CD4-positive, alpha-beta T cell (primary cell): ENCODE data around the gene ABCC9. TPM values are rescaled to one million over a fixed set of nuclear protein-coding genes. Genes with fewer than 3 reads are reported as not detected.
"Not testable (repeated sequence)": the region's sequence is repeated elsewhere in the genome, so short reads cannot be mapped to it uniquely, and the experiment has no call there.

Experiments used
- ATAC-seq: fragments of 200-7000 bp; cut with Tn5 transposase; one replicate; pipeline ENCODE4 v1.10.0; 2022; ENCODE audit warnings: mild to moderate bottlenecking; ENCODE audit not compliant: poor library complexity
- CTCF ChIA-PET: fragments of 350-600 bp; sonication (Branson Sonifier 250); formaldehyde crosslinking; loops from one replicate; lab custom pipeline; 2021; ENCODE audit warnings: antibody characterized with exemption, inconsistent platforms; lab: Charles Lee
- POLR2A ChIA-PET: fragments of 350-600 bp; sonication (Branson Sonifier 250); formaldehyde crosslinking; loops from one replicate; lab custom pipeline; 2021; ENCODE audit warnings: antibody characterized with exemption, inconsistent platforms; lab: Charles Lee
- DNase-seq, 14 experiments: peaks; one replicate each; pipeline ENCODE4 v3.0.0-alpha.2; 2013 to 2020; ENCODE audit warnings: mixed read lengths in 2 of 14
- H3K27ac ChIP-seq, 2 donors: one replicate each; pipeline versions ENCODE4 v1.5.1 to v1.7.0; 2013; ENCODE audit warnings: low read length in 2 of 2, low read depth in 1 of 2, mild to moderate bottlenecking in 1 of 2
- H3K27me3 ChIP-seq, 2 experiments: 1 replicate in 1 of 2; 2 replicates in 1 of 2; pipeline versions ENCODE4 v1.6.1 to v1.7.0; 2013; ENCODE audit warnings: low read length in 2 of 2, control low read depth in 1 of 2, mild to moderate bottlenecking in 1 of 2, moderate library complexity in 1 of 2; ENCODE audit not compliant: insufficient read depth in 2 of 2, control insufficient read depth in 1 of 2
- H3K36me3 ChIP-seq: one replicate; pipeline ENCODE4 v1.6.1; 2013; ENCODE audit warnings: low read length, control low read depth; ENCODE audit not compliant: insufficient read depth
- H3K4me1 ChIP-seq: one replicate; pipeline ENCODE4 v1.6.1; 2013; ENCODE audit warnings: low read length, control low read depth; ENCODE audit not compliant: insufficient read depth
- H3K4me3 ChIP-seq: one replicate; pipeline ENCODE4 v1.5.1; 2013; ENCODE audit warnings: mild to moderate bottlenecking, low read length, moderate library complexity
- H3K9me3 ChIP-seq, 2 experiments: 1 replicate in 1 of 2; 2 replicates in 1 of 2; pipeline versions ENCODE4 v1.6.1 to v1.7.0; 2013; ENCODE audit warnings: low read length in 2 of 2, mild to moderate bottlenecking in 2 of 2, control low read depth in 1 of 2, moderate library complexity in 1 of 2; ENCODE audit not compliant: control insufficient read depth in 1 of 2, insufficient read depth in 1 of 2
- H3K27ac Mint-ChIP-seq: one replicate; pipeline ENCODE4 v1.8.0; 2020; ENCODE audit warnings: mixed read lengths
- H3K27me3 Mint-ChIP-seq: one replicate; pipeline ENCODE4 v1.8.0; 2021; ENCODE audit warnings: mixed read lengths
- H3K36me3 Mint-ChIP-seq: one replicate; pipeline ENCODE4 v1.8.0; 2021; ENCODE audit warnings: low read depth, mixed read lengths
- H3K4me1 Mint-ChIP-seq: one replicate; pipeline ENCODE4 v1.8.0; 2021; ENCODE audit warnings: low read depth, mixed read lengths
- H3K4me3 Mint-ChIP-seq: one replicate; pipeline ENCODE4 v1.8.0; 2020; ENCODE audit warnings: mild to moderate bottlenecking, mixed read lengths
- H3K9me3 Mint-ChIP-seq: one replicate; pipeline ENCODE4 v1.8.0; 2020; ENCODE audit warnings: mixed read lengths
- intact Hi-C, 2 experiments: fragments of 100-400 bp; cut with DNase I in 1 of 2; cut with micrococcal nuclease in 1 of 2; formaldehyde crosslinking; loops; one replicate each; pipeline versions ENCODE4 v1.15.1 to v1.9.0; 2023 to 2025; cut with DNase I, micrococcal nuclease
- total RNA-seq, 174 experiments: library from RNA in 2 of 174; stranded (reverse) in 2 of 174; gene quantifications; one replicate each; pipeline ENCODE4 v1.2.3 and lab custom pipeline; 2021 to 2026
- TF ChIP-seq, protein P1 (sequence below): fragments of 200-600 bp; IDR thresholded peaks from one replicate; pipeline ENCODE4 v1.8.0; 2022; ENCODE audit warnings: antibody characterized with exemption, mild to moderate bottlenecking

ABCC9 gene
- total RNA-seq, 2 experiments from 2014 or later, result not detected

DNA sequence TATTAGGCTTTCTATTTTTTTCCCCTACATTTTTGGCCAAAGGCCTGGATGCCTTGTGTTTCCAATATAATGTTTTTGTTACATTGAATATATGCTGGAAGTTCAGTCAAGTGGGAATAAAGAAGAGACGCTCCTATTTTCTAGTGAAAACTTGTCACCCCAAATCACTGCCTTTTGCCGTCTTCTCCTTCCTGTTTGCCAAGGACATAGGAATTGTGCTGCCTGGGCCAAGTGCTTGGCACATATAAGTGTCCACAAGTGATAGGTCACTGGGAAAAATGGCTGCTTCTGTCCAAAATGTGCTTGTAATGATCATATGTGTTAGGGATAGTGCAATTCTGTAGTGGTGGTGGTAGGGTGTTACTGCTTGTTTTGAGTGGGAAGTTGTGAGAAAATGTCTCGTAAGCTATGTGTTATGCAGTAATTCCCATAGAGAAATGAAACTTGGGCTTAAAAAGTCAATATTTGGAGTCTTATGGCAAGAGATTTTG, 155.1 kb downstream of the ABCC9 start:
- no peak overlapping the region for H3K4me3 Mint-ChIP-seq
- H3K27ac ChIP-seq, result no peak overlapping the region
- TF ChIP-seq, protein P1, sequence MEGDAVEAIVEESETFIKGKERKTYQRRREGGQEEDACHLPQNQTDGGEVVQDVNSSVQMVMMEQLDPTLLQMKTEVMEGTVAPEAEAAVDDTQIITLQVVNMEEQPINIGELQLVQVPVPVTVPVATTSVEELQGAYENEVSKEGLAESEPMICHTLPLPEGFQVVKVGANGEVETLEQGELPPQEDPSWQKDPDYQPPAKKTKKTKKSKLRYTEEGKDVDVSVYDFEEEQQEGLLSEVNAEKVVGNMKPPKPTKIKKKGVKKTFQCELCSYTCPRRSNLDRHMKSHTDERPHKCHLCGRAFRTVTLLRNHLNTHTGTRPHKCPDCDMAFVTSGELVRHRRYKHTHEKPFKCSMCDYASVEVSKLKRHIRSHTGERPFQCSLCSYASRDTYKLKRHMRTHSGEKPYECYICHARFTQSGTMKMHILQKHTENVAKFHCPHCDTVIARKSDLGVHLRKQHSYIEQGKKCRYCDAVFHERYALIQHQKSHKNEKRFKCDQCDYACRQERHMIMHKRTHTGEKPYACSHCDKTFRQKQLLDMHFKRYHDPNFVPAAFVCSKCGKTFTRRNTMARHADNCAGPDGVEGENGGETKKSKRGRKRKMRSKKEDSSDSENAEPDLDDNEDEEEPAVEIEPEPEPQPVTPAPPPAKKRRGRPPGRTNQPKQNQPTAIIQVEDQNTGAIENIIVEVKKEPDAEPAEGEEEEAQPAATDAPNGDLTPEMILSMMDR, result no peak
- H3K9me3 ChIP-seq, result no peaks in the 10 kb centered on the region
- ChIA-PET CTCF (no interaction called here), POLR2A (no interaction called here)
- no peaks in the 10 kb centered on the region for H3K36me3 ChIP-seq
- no peaks in the 10 kb centered on the region for H3K4me1 ChIP-seq
- DNase-seq (no peak), ATAC-seq (no peak)
- H3K4me3 ChIP-seq, result no peak overlapping the region
- intact Hi-C loops, result no loop called here
- H3K27me3 Mint-ChIP-seq, result no peaks in the 10 kb centered on the region
- H3K27me3 ChIP-seq, result peaks cover 0 to 3% of the 10 kb centered on the region in 2 experiments
- no peaks in the 10 kb centered on the region for H3K36me3 Mint-ChIP-seq
- no peaks in the 10 kb centered on the region for H3K4me1 Mint-ChIP-seq
- H3K9me3 Mint-ChIP-seq, result no peaks in the 10 kb centered on the region
- no peak overlapping the region for H3K27ac Mint-ChIP-seq

DNA sequence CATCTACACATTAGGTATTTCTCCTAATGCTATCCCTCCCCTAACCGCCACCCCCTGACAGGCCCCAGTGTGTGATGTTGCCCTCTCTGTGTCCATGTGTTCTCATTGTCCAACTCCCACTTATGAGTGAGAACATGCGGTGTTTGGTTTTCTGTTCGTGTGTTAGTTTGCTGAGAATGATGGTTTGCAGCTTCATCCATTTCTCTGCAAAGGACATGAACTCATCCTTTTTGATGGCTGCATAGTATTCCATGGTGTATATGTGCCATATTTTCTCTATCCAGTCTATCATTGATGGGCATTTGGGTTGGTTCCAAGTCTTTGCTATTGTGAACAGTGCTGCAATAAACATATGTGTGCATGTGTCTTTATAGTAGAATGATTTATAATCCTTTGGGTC, 158.5 kb downstream of the ABCC9 start:
- DNase-seq, ATAC-seq, H3K36me3 Mint-ChIP-seq, H3K36me3 ChIP-seq, H3K9me3 ChIP-seq, H3K27me3 ChIP-seq, H3K4me3 ChIP-seq, H3K27ac Mint-ChIP-seq, H3K4me1 ChIP-seq, intact Hi-C loops, POLR2A ChIA-PET, CTCF ChIA-PET, H3K27ac ChIP-seq, H3K9me3 Mint-ChIP-seq, H3K4me3 Mint-ChIP-seq, H3K4me1 Mint-ChIP-seq: not testable (repeated sequence)
- peaks cover 14% of the 10 kb centered on the region for H3K27me3 Mint-ChIP-seq

DNA sequence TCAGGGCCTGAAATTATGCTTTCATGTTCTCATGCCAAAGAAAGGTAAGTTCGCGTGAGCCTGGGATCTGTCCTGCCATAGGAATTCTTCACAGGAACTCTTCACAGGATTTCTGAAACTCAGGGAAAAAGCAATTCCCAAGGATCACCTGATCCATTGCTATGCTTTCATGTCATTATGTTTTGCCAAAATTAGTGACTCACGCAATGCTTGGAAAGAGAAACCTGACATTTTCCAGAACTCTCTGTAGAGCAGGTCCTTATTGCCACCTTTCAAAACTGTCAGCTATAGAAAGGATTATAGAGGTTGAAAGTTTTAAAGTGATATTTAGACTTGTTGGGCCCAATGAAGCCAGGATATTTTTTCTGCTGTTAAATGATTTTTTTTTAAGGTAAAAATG, 160.4 kb downstream of the ABCC9 start:
- peaks cover 6 to 17% of the 10 kb centered on the region in 2 experiments for H3K27me3 ChIP-seq
- intact Hi-C loops, result no loop called here
- DNase-seq, result no peak
- ChIA-PET POLR2A (no interaction called here), CTCF (no interaction called here)
- Mint-ChIP-seq H3K36me3 (no peaks in the 10 kb centered on the region), H3K4me1 (no peaks in the 10 kb centered on the region), H3K27ac (no peak overlapping the region), H3K9me3 (no peaks in the 10 kb centered on the region), H3K27me3 (peaks cover 33% of the 10 kb centered on the region), H3K4me3 (no peak overlapping the region)
- TF ChIP-seq, protein P1, result no peak
- no peak for ATAC-seq
- H3K4me1 ChIP-seq, result no peaks in the 10 kb centered on the region
- H3K27ac ChIP-seq, result no peak overlapping the region
- no peaks in the 10 kb centered on the region for H3K9me3 ChIP-seq
- H3K36me3 ChIP-seq, result no peaks in the 10 kb centered on the region
- H3K4me3 ChIP-seq, result no peak overlapping the region

DNA sequence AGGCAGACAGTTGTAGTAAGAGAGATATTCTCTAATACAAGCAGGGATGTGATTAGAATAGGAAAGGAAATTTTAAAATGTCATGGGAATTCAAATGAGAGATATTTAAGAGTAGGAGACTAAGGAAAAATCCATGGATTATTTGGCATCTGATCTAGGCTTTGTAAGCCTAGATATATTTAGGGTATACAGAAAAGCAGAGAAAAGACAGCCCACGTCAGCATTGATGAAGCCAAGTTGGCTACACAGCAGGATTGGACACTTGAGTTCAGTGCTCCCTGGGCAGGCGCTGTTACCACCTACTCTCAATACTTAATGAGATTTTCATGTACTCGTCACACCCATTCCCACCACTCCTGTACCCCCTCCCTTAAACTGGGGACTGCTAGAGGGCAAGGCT, 165.1 kb downstream of the ABCC9 start:
- Mint-ChIP-seq H3K27me3 (peaks cover 65% of the 10 kb centered on the region), H3K36me3 (no peaks in the 10 kb centered on the region), H3K27ac (no peak overlapping the region), H3K4me1 (peaks cover 10% of the 10 kb centered on the region), H3K4me3 (no peak overlapping the region), H3K9me3 (no peaks in the 10 kb centered on the region)
- no peak for ATAC-seq
- Histone ChIP-seq H3K27me3 (peaks cover 25 to 40% of the 10 kb centered on the region in 2 experiments), H3K4me3 (no peak overlapping the region), H3K36me3 (no peaks in the 10 kb centered on the region), H3K9me3 (peaks cover 0 to 5% of the 10 kb centered on the region in 2 experiments), H3K27ac (no peak overlapping the region), H3K4me1 (peaks cover 14% of the 10 kb centered on the region)
- intact Hi-C loops, result no loop called here
- TF ChIP-seq, protein P1, result no peak
- ChIA-PET CTCF (no interaction called here), POLR2A (no interaction called here)
- DNase-seq, result no peak
